COLO668 (cell line): ENCODE results near the gene SLU7.

ENCODE experiments used
- DNase-seq: peaks from one replicate; lab custom pipeline; 2025; ENCODE audit not compliant: unreplicated experiment; lab: John Stamatoyannopoulos, UW

Gene SLU7

GRCh38 chr5:160420331-160420610 lies 1.4 kb upstream of the SLU7 start:
- no peak for DNase-seq

GRCh38 chr5:160419458-160420330 lies 813 bp upstream of the SLU7 start:
- no peak for DNase-seq

- peak; percentile 83 for DNase-seq
These were observed 19.2 kb downstream of the SLU7 start, which contains the start of gene FAM200C for GRCh38 chr5:160399402-160400353. Gene FAM200C, minus strand, starts transcription at chr5:160400054. Its CDS starts 4,564 bp downstream, at chr5:160395490.

GRCh38 chr5:160398806-160399205 lies 20.1 kb downstream of the SLU7 start:
- no peak for DNase-seq

- DNase-seq = no peak
These were observed 21.4 kb downstream of the SLU7 start for GRCh38 chr5:160397492-160397891.

- DNase-seq = no peak
These were observed 23.8 kb downstream of the SLU7 start for GRCh38 chr5:160395111-160395510.

GRCh38 chr5:160390787-160391696 lies 27.8 kb downstream of the SLU7 start:
- DNase-seq = no peak

GRCh38 chr5:160387445-160387844 lies 31.4 kb downstream of the SLU7 start:
- DNase-seq = no peak

GRCh38 chr5:160385496-160385895 lies 33.4 kb downstream of the SLU7 start:
- no peak for DNase-seq

- DNase-seq = no peak
These were observed 34.2 kb downstream of the SLU7 start for GRCh38 chr5:160384681-160385080.

GRCh38 chr5:160382346-160382745 lies 36.5 kb downstream of the SLU7 start:
- DNase-seq = no peak

GRCh38 chr5:160380041-160380440 lies 38.8 kb downstream of the SLU7 start:
- DNase-seq = no peak

GRCh38 chr5:160379511-160379910 lies 39.4 kb downstream of the SLU7 start:
- DNase-seq = no peak

- no peak for DNase-seq
These were observed 40.6 kb downstream of the SLU7 start for GRCh38 chr5:160378330-160378729.

GRCh38 chr5:160377651-160378050 lies 41.2 kb downstream of the SLU7 start:
- no peak for DNase-seq

- no peak for DNase-seq
These were observed 42.5 kb downstream of the SLU7 start for GRCh38 chr5:160376416-160376815.

GRCh38 chr5:160375701-160376100 lies 43.2 kb downstream of the SLU7 start:
- no peak for DNase-seq

GRCh38 chr5:160375166-160375565 lies 43.7 kb downstream of the SLU7 start:
- no peak for DNase-seq

GRCh38 chr5:160371294-160371693 lies 47.6 kb downstream of the SLU7 start:
- DNase-seq = no peak

- no peak for DNase-seq
These were observed 48.2 kb downstream of the SLU7 start for GRCh38 chr5:160370713-160371034.
